ENCODE measurements around the gene PPP2CA.
"Not testable (repeated sequence)": the region's sequence is repeated elsewhere in the genome, so short reads cannot be mapped to it uniquely, and the experiment has no call there.

The PPP2CA gene

GRCh38 chr5:134189031-134189430, 36.8 kb downstream of the PPP2CA start:
- DNase-seq (ENCODE audit: low read depth in 2 of 2), result no peak

GRCh38 chr5:134188092-134188491, 37.8 kb downstream of the PPP2CA start:
- DNase-seq (ENCODE audit: low read depth in 2 of 2), result no peak

DNA sequence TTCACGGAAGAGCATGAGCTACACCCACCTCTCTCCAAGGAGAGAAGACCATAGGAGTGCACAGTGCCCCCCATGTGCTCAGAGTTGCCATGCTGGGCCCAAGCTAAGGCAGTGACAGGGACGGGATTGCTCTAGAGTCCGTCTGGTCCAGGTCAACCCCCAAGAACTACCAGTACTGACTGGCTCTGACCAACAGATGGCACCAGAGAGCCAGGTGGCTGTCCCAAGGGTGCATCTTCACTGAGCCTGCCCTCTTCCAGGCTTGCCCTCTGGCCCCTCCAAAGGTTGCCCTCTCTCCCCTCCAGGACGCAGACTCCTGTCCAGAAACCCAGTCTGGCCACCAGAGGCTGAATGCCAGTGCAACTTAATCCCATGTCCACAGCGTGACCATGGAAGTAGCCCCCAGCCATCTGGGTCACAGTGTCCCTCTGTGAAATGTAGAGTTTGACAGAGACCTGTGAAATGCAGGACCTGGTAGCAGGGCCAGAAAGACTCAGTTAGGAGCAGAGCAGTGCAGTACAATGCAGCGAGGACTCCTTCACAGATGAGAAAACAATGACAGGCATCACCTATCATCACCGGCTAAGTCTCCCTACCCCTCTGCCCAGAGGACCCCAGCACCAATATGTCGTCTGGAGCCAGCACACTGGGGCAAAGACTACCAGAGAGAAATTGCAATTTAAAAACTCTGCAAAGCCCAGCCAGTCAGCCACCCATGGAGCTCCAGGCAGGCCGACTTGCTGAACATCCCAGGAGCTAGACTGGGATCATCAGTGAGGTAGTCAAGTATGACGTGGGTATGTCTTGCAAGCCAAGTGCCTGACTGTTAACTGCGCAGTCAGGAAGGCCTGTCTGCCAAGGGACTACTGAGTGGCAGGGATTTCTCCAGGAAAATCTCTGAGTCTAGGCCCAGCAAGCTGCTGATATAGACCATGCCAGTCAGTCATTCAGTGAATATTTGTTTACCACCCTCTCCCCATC, 41.4 kb downstream of the PPP2CA start:
- DNase-seq (ENCODE audit: low read depth in 2 of 2), result peak; percentile 49 to 52

- DNase-seq (ENCODE audit: low read depth in 2 of 2), result no peak
Measured at GRCh38 chr5:134183481-134183880, 42.4 kb downstream of the PPP2CA start.

DNA sequence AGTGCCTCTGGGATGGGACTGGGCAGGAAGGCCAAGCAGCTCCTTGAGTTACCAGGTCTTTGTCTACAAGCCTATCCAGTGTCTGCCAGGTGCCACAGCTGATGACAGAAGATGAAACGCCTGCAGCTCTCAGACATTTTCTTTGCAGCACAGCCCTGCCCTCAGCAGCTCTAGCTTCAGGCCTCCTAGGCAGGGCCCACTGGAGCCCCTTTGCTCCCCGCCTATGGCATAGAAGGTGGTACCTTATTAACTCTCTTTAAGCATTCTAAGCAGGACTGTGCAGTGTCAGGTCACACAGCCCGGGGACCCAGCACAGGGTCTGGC, 47.8 kb downstream of the PPP2CA start:
- no peak for DNase-seq (ENCODE audit: low read depth in 2 of 2)

GRCh38 chr5:134177369-134178095, 48.3 kb downstream of the PPP2CA start:
- no peak for DNase-seq (ENCODE audit: low read depth in 2 of 2)

DNA sequence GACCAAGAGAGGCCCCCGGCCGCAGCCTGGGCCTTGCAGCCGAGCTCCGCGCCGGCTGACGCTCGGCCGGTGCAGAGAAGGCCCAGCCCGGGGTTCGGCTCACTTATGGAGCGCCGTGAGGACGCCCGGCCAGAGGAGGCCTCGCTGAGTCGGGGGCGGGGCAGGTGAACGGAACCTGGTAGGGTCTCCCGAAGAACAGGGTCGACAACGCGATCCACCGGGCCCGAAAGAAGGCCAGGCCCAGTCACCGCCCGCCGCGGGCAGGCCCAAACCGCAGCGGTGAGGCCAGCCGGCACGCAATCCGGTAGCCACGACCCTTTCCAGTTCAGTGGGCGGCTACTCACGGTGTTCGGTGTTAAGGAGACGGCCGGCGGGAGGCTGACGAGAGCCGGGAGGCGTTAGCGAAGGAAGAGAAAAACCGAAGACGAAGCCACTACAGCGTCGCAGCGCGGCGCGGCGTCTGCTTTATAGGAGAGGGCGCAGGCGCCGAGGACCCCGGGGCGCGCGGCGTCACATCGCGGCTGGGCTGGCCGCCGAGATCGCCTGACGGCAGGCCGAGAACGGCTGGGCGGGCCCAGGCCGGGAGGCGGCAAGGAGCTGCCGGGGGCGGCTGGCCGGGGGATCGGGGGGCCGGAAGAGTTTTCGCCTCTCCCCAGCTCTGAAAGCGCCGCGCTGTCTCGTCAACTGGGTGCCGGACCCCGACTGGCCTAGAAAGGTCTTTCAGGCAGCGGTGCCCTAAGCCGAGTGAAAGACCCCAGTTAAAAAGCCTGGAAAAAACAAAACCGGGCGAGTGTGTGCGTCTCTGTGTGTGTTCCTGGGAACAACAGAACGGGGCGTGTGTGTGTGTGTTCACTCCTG, 49.1 kb downstream of the PPP2CA start, which contains the start of gene SKP1:
Gene SKP1, minus strand, starts transcription at position 440 of the 858 bp plus-strand sequence. CDS start 2,928 bp downstream, outside the sequence.
- DNase-seq (ENCODE audit: low read depth in 2 of 2), result peak; percentile 60 to 64

- DNase-seq (ENCODE audit: low read depth in 2 of 2), result no peak
Measured at GRCh38 chr5:134175921-134176510, 49.9 kb downstream of the PPP2CA start.

DNA sequence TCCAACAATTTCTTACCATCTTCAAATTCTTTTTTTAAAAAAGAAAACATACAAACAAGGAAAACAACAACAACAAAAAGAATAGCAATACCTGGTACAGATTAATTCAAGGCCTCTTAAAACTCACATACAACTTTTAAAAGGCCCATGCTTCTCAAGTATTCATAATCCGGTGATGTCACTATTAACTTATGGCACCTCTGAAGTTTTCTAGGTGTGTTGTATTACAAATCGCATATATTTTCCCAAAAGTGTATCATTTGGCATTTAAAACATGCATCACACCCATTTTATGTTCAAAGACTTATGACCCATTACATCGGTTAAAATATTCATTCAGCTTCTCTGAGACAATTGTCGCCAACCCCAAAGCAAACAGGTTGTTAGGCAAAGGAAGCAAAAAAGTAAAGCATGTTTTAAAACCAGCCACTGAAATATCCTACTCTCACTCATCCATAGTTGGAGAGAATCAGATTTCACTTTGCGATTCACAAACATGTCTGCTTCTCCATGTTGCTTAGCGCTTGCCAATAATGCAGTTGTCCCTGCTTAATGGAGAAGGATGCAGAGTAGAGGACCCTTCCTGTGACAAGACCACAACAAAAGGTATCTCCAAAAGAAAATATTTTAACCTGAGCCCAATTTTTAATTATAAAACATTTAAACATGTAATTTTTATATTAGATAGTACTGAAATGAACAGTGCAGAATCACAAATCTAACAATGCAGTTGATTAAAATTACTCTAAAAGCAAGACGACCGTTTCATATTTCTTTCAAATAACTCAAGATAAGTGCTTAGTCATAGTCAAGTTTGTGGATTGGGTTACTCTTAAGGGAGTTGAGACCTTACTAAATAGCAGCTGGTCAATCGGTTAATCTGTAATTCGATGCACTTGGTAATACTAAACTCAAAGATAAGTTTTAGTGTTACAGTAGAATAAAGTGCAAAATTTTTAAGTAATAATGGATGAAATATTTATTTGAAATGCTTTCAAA, 50.7 kb downstream of the PPP2CA start:
- no peak for DNase-seq (ENCODE audit: low read depth in 2 of 2)

DNA sequence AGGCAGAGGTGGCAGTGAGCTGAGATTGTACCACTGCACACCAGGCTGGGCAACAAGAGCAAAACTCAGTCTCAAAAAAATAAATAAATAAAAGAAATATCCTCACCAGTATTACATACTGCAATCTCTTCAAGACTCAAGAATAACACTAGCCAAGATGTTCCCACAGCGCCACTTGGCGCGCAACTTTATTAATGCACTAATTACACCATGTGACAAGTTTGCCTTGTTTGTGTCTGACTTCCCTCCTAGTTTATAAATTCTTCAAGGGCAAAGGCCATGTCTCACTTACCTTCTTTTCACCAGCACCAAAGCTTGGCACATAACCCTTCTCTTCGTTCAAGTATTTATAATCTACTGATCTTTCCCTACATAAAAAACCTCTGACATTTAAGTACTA, 53.9 kb downstream of the PPP2CA start:
- no peak for DNase-seq (ENCODE audit: low read depth in 2 of 2)

- no peak for DNase-seq (ENCODE audit: low read depth in 2 of 2)
Measured at GRCh38 chr5:134162592-134162991, 63.3 kb downstream of the PPP2CA start.

GRCh38 chr5:134161513-134162395, 64.1 kb downstream of the PPP2CA start:
- DNase-seq (ENCODE audit: low read depth in 2 of 2), result no peak

DNA sequence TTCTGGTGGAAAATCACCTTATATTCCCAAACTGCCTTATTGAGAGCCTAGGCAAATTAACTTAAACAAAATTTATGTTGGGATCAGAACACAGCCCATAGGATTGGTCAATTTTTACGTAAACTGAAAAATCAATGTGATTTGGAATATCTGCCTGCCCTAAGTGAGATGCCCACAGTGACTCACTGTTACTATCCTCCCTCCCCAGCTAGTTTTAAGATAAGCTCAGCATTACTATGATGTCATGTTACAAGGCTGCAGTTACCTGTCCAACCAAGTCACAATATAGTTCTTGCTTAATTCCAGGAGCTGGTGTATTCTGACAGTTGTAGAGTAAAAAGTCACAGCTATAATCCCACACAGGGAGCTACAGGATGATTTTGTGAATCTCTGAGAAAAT, 72.2 kb downstream of the PPP2CA start:
- no peak for DNase-seq (ENCODE audit: low read depth in 2 of 2)

- no peak for DNase-seq (ENCODE audit: low read depth in 2 of 2)
Measured at GRCh38 chr5:134153241-134153640, 72.6 kb downstream of the PPP2CA start.

- DNase-seq (ENCODE audit: low read depth in 2 of 2), result not testable (repeated sequence)
Measured at GRCh38 chr5:134152173-134152832, 73.6 kb downstream of the PPP2CA start.

GRCh38 chr5:134151723-134152122, 74.2 kb downstream of the PPP2CA start:
- DNase-seq (ENCODE audit: low read depth in 2 of 2), result no peak

DNA sequence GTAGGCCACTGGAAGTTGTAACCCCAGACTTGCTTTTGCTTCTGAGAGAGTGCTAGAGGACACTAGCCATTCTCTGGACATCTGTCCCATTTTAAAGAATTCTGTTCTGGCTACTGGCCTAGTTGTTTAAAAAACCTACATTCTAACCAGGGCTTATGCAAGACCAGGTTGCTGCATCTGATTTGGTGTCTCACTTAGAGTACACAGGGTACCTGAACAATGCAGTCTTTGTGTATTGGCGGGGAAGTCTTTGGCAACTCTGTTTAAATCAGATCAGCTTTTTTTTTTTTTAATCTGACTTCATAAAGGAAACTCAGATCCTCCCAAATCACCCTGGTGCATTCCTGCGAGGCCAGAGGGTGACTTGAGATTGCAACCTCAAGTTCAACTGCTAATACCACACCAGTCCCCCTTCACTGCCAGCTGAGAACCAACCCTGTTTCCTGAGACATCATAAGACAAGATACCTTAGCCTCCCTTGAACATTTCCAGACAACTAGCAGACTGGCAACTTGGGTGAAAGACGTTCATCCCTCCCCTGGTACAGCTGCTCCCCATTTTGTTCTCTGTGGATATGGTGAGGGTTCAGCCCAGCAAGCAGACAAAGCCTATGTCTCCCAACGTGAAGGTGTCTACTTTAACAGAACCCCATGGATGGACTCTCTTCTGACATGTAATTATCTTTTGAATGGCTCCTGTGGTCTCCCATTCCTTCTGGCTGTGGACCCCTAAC, 76.1 kb downstream of the PPP2CA start:
- DNase-seq (ENCODE audit: low read depth in 2 of 2), result no peak

- DNase-seq (ENCODE audit: low read depth in 2 of 2), result no peak
Measured at GRCh38 chr5:134148986-134149539, 76.8 kb downstream of the PPP2CA start.

Measured in activated CD8-positive, alpha-beta memory T cell treated with anti-CD3 and anti-CD28 coated beads for 4 hours (primary cell).